GM19455 (cell line): Measurements from ENCODE around the gene HOXA9.

Experiments
- ATAC-seq: cut with Tn5 transposase; IDR thresholded peaks from one replicate; pipeline ENCODE4 v1.9.1; 2021; ENCODE audit not compliant: unreplicated experiment

The HOXA9 gene

GRCh38 chr7:27116031-27116961 lies 49.0 kb downstream of the HOXA9 start:
- ATAC-seq = no peak

GRCh38 chr7:27115221-27116026 lies 49.9 kb downstream of the HOXA9 start:
- no peak for ATAC-seq

- ATAC-seq = no peak
Measured at GRCh38 chr7:27114881-27115220, 50.5 kb downstream of the HOXA9 start.

GRCh38 chr7:27113991-27114769 lies 51.2 kb downstream of the HOXA9 start:
- ATAC-seq = no peak

- ATAC-seq = no peak
Measured at GRCh38 chr7:27112955-27113949, 52.1 kb downstream of the HOXA9 start.
